Measurements from ENCODE around the gene COPS3. TPM values are rescaled to one million over a fixed set of nuclear protein-coding genes. Genes with fewer than 3 reads are reported as not detected.
A peak's percentile ranks its signal among the peaks of the same experiment; 100 is the strongest.

Gene COPS3
- total and polyA plus RNA-seq, 4 donors: 32.9 to 63.3 (median 50.2) TPM

- Histone ChIP-seq H3K36me3 (ENCODE audit: control insufficient read depth in 4 of 4, insufficient read depth in 4 of 4, low read length in 4 of 4) (peaks cover 0 to 6% (median 0%) of the 10 kb centered on the region in 4 donors), H3K27me3 (ENCODE audit: control insufficient read depth in 3 of 3, insufficient read depth in 3 of 3, low read length in 2 of 3) (no peaks in the 10 kb centered on the region), H3K4me3 (no peak overlapping the region), H3K4me1 (ENCODE audit: control insufficient read depth in 5 of 5, insufficient read depth in 5 of 5, low read length in 5 of 5) (peaks cover 0 to 44% (median 28%) of the 10 kb centered on the region in 5 donors), H3K9me3 (ENCODE audit: control insufficient read depth in 4 of 4, insufficient read depth in 3 of 4, low read length in 3 of 4) (peaks cover 0 to 2% (median 0%) of the 10 kb centered on the region in 4 donors), H3K27ac (ENCODE audit: low read depth in 1 of 2, low read length in 1 of 2) (no peak overlapping the region), H3K9ac (ENCODE audit: insufficient read depth in 1 of 2, low read length in 2 of 2) (no peak overlapping the region)
- DNase-seq (no peak), ATAC-seq (ENCODE audit: insufficient read depth, low FRiP score) (no peak)
- 90 to 91% methylated on average over 15 of the region's 15 CpGs for WGBS, 2 donors
- TF ChIP-seq CTCF (IDR thresholded peaks at IDR 0.05; ENCODE audit: control extremely low read depth, extremely low read depth): no peak
Measured at GRCh38 chr17:17203173-17203730, 77.8 kb downstream of the COPS3 start.

GRCh38 chr17:17201907-17202306 is 79.1 kb downstream of the COPS3 start:
- no peak overlapping the region for H3K27ac ChIP-seq (ENCODE audit: low read depth in 1 of 2, low read length in 1 of 2)
- DNase-seq: peak; percentile 46 to 60 (median 57)

GRCh38 chr17:17201271-17201670 is 79.8 kb downstream of the COPS3 start:
- ATAC-seq (ENCODE audit: insufficient read depth, low FRiP score): no peak
- Histone ChIP-seq H3K9me3 (ENCODE audit: control insufficient read depth in 4 of 4, insufficient read depth in 3 of 4, low read length in 3 of 4) (peaks cover 0 to under 1% (median 0%) of the 10 kb centered on the region in 4 donors), H3K27ac (ENCODE audit: low read depth in 1 of 2, low read length in 1 of 2) (no peak overlapping the region), H3K4me1 (ENCODE audit: control insufficient read depth in 5 of 5, insufficient read depth in 5 of 5, low read length in 5 of 5) (peaks cover 0 to 50% (median 23%) of the 10 kb centered on the region in 5 donors), H3K4me3 (no peak overlapping the region), H3K9ac (ENCODE audit: insufficient read depth in 1 of 2, low read length in 2 of 2) (no peak overlapping the region), H3K27me3 (ENCODE audit: control insufficient read depth in 3 of 3, insufficient read depth in 3 of 3, low read length in 2 of 3) (no peaks in the 10 kb centered on the region), H3K36me3 (ENCODE audit: control insufficient read depth in 4 of 4, insufficient read depth in 4 of 4, low read length in 4 of 4) (peaks cover 0 to 6% (median 0%) of the 10 kb centered on the region in 4 donors)
- no peak for DNase-seq
- no peak for TF ChIP-seq CTCF (IDR thresholded peaks at IDR 0.05; ENCODE audit: control extremely low read depth, extremely low read depth)
- WGBS, 2 donors: 89 to 91% methylated on average over 10 of the region's 10 CpGs

More at GRCh38 chr17:17201907-17202306, 79.1 kb downstream of the COPS3 start:
- peaks cover 0 to 2% (median 0%) of the 10 kb centered on the region in 4 donors for H3K9me3 ChIP-seq (ENCODE audit: control insufficient read depth in 4 of 4, insufficient read depth in 3 of 4, low read length in 3 of 4)
- TF ChIP-seq CTCF (IDR thresholded peaks at IDR 0.05; ENCODE audit: control extremely low read depth, extremely low read depth): no peak
- peaks cover 0 to 6% (median 0%) of the 10 kb centered on the region in 4 donors for H3K36me3 ChIP-seq (ENCODE audit: control insufficient read depth in 4 of 4, insufficient read depth in 4 of 4, low read length in 4 of 4)
- H3K4me1 ChIP-seq (ENCODE audit: control insufficient read depth in 5 of 5, insufficient read depth in 5 of 5, low read length in 5 of 5): peaks cover 0 to 50% (median 28%) of the 10 kb centered on the region in 5 donors
- ATAC-seq (ENCODE audit: insufficient read depth, low FRiP score): no peak
- no peak overlapping the region for H3K9ac ChIP-seq (ENCODE audit: insufficient read depth in 1 of 2, low read length in 2 of 2)
- no peaks in the 10 kb centered on the region for H3K27me3 ChIP-seq (ENCODE audit: control insufficient read depth in 3 of 3, insufficient read depth in 3 of 3, low read length in 2 of 3)
- WGBS, 2 donors: 83 to 86% methylated on average over 8 of the region's 8 CpGs
- no peak overlapping the region for H3K4me3 ChIP-seq

Measured in lung (tissue), 12 donors.